HG03025 (cell line): ENCODE measurements around the gene CEACAM6.
"Not testable (repeated sequence)": the region's sequence is repeated elsewhere in the genome, so short reads cannot be mapped to it uniquely, and the experiment has no call there.

Source experiments
- ATAC-seq: cut with Tn5 transposase; IDR thresholded peaks from one replicate; pipeline ENCODE4 v1.9.1; 2021; ENCODE audit warnings: mild to moderate bottlenecking, moderate library complexity; ENCODE audit not compliant: unreplicated experiment, low FRiP score

Gene CEACAM6

DNA sequence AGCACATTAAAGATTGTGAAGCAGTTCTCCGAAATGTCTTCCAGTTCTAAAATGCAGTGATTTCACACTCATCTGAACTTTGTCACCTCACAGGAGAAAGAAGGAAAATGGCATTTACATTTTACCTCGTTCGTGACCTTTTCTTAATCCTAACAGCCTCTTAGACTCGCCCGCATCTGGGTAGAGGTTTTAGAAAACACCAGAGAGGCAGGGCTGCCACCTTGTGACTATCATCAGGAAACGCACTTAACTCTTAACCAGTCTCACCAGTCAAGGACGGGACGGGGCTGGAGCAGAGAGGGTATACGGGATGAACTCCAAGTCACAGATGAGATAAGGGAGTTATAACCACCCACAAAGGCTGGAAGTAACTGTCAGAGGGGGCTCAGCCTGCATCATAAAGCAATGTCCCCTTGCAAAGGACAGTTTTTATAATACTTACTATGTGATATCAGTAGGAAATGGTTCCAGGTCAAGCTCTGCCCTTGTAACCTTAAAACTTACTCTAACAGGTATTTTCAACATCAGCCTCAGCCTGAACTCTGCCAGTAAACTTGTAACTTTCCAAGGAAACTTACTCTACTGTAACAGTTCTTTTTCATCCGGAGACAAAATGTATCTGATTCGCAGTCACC is 8.6 kb upstream of the CEACAM6 start:
- no peak for ATAC-seq

GRCh38 chr19:41748012-41748411 is 7.3 kb upstream of the CEACAM6 start:
- ATAC-seq, result no peak

GRCh38 chr19:41750248-41751134 is 4.8 kb upstream of the CEACAM6 start:
- ATAC-seq, result not testable (repeated sequence)

- no peak for ATAC-seq
These were observed 2.2 kb upstream of the CEACAM6 start for GRCh38 chr19:41753159-41753558.

- no peak for ATAC-seq
These were observed 1.3 kb upstream of the CEACAM6 start for GRCh38 chr19:41753936-41754529.

- ATAC-seq, result no peak
These were observed 3.5 kb downstream of the CEACAM6 start for GRCh38 chr19:41758846-41759245.

- ATAC-seq, result no peak
These were observed 11.8 kb downstream of the CEACAM6 start for GRCh38 chr19:41767115-41767514.

DNA sequence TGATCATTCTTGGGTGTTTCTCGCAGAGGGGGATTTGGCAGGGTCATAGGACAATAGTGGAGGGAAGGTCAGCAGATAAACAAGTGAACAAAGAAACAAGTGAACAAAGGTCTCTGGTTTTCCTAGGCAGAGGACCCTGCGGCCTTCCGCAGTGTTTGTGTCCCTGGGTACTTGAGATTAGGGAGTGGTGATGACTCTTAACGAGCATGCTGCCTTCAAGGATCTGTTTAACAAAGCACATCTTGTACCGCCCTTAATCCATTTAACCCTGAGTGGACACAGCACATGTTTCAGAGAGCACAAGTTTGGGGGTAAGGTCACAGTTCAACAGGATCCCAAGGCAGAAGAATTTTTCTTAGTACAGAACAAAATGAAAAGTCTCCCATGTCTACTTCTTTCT is 12.8 kb downstream of the CEACAM6 start:
- not testable (repeated sequence) for ATAC-seq

GRCh38 chr19:41769608-41770007 is 14.3 kb downstream of the CEACAM6 start:
- ATAC-seq, result no peak

- no peak for ATAC-seq
These were observed 16.1 kb downstream of the CEACAM6 start for GRCh38 chr19:41771410-41771809.

DNA sequence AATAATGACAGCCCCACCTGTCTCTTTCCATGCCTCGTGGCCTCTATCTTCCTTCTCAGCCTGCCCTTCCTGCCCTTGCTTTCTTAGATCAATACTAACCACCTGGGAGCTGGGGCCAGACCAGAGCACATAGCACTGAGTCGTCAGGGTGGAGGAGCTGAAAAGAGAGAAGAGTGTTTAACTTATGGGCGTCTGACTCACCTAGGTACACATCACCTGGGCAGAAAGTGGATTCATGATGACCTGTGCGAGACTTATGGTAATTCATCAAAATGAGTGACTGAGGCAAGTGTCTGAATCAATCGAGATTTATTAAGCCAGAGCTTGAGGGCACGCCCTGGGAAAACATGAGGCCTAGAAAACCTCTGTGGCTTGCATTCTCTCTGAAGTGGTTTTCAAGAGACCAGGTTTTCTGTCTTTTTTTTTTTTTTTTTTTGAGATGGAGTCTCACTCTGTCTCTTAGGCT is 19.2 kb downstream of the CEACAM6 start:
- ATAC-seq, result no peak

DNA sequence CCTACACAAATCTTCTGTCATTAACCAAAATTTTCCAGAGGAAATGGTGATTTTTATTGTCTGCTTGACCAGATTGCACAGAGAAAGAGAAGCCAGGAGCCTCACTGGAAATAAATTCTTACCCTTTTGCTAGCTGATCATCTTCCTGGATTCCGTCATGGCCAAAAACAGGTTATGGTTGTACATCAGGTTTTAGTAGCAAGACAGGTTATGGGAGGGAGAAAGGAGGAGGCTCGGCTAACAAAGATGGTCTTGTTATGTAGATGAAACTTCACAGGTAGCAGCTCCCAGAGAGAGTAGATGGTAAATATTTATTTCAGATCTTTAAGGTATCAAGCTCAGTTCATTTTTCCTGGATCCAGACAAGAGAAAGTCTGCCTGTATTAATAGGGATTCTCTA is 21.4 kb downstream of the CEACAM6 start:
- no peak for ATAC-seq

- ATAC-seq, result no peak
These were observed 28.3 kb downstream of the CEACAM6 start for GRCh38 chr19:41783612-41784011.

- no peak for ATAC-seq
These were observed 29.0 kb downstream of the CEACAM6 start for GRCh38 chr19:41784312-41784711.

- ATAC-seq, result no peak
These were observed 29.4 kb downstream of the CEACAM6 start for GRCh38 chr19:41784743-41785142.

GRCh38 chr19:41785653-41786052 is 30.3 kb downstream of the CEACAM6 start:
- ATAC-seq, result no peak

DNA sequence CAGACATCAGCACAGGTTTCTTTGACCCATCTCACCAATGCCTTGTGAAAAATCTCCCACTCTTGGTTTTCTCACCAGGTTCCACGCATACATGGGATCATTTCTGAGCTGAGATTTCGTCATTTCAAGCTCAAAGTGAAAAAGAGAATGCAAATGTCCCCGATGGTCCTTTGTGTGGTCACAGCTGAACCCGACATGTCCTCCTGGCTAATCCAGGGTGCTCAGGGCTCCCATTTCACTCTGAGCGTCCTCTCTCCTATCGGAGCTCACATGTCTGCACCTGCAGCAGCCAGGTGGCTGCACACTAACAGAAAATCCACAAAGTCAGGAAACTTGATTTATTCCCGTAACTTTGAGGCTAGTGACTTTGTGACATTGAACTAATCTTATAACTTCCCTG is 31.7 kb downstream of the CEACAM6 start:
- ATAC-seq, result no peak

GRCh38 chr19:41788518-41788917 is 33.2 kb downstream of the CEACAM6 start:
- not testable (repeated sequence) for ATAC-seq

DNA sequence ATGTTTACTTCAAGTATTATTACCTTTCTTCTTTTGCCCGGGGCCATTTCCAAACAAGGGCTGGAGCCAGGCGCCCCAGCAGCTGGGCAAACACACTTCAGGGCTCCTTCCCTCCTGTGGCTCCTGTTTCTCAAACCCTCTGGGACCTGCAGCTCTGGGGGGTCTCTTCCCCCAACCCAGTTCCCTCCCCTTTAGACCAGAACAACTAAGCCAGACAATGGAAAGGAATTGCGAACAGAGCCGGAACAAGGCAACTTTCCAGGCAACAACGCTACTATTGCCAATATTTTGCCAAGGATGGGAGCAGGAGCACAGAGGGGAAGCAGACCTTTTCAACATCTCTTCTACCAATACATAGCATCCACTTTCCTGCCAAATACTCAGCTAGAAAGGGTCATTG is 33.7 kb downstream of the CEACAM6 start:
- ATAC-seq, result not testable (repeated sequence)

GRCh38 chr19:41792513-41793413 is 37.4 kb downstream of the CEACAM6 start:
- ATAC-seq, result no peak

DNA sequence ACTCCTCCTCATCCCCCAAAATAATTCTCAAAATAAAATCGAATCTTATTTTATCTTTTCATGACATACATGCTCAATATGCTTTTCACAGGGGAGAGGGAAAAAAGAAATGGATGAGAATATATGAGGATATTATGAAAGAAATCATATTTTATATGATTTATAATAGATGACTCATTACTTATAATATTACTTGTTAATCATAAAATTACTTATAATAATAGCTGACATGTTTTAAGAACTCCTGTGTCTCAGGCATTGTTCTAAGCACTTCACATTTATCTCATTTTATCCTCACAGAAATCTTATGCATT is 38.0 kb downstream of the CEACAM6 start:
- no peak for ATAC-seq
